BJ (cell line): ENCODE data around the gene PLA2G2A. TPM values are rescaled to one million over a fixed set of nuclear protein-coding genes. Genes with fewer than 3 reads are reported as not detected.
"Not testable (repeated sequence)": the region's sequence is repeated elsewhere in the genome, so short reads cannot be mapped to it uniquely, and the experiment has no call there.

ENCODE experiments used
- CTCF ChIA-PET: fragments of 350-600 bp; formaldehyde crosslinking; extraction: SDS; loops from one replicate; lab custom pipeline; 2021; ENCODE audit warnings: antibody characterized with exemption, inconsistent platforms; lab: Yijun Ruan, JAX
- POLR2A ChIA-PET: fragments of 300-600 bp; sonication (Branson Sonifier 250); formaldehyde crosslinking; extraction: SDS; loops from one replicate; lab custom pipeline; 2021; ENCODE audit warnings: antibody characterized with exemption; lab: Charles Lee
- DNase-seq: peaks from one replicate; pipeline ENCODE4 v3.0.0-alpha.2; 2011; ENCODE audit warnings: low read depth
- H3K27me3 ChIP-seq: 2 replicates; pipeline ENCODE4 v1.6.0; 2011; ENCODE audit warnings: low read length; ENCODE audit not compliant: control insufficient read depth, insufficient read depth
- H3K36me3 ChIP-seq: 2 replicates; pipeline ENCODE4 v1.5.1; 2011; ENCODE audit warnings: low read length; ENCODE audit not compliant: control insufficient read depth, insufficient read depth
- H3K4me3 ChIP-seq: 2 replicates; pipeline ENCODE4 v1.5.1; 2011; ENCODE audit warnings: low read depth, mild to moderate bottlenecking, control low read depth, low read length
- CTCF ChIP-seq: IDR thresholded peaks from 2 replicates; pipeline ENCODE4 v1.5.1; 2011; ENCODE audit warnings: low read depth, mild to moderate bottlenecking, control low read depth, inconsistent platforms, low read length, moderate library complexity; ENCODE audit not compliant: insufficient read depth
- polyA plus RNA-seq: library from polyadenylated mRNA; depleted of rRNA; stranded (reverse); fragments of >200 nt; gene quantifications from 2 replicates; pipeline ENCODE4 v1.2.3, GENCODE V29; 2011

The PLA2G2A gene
- polyA plus RNA-seq, 1 experiment, result not detected

DNA sequence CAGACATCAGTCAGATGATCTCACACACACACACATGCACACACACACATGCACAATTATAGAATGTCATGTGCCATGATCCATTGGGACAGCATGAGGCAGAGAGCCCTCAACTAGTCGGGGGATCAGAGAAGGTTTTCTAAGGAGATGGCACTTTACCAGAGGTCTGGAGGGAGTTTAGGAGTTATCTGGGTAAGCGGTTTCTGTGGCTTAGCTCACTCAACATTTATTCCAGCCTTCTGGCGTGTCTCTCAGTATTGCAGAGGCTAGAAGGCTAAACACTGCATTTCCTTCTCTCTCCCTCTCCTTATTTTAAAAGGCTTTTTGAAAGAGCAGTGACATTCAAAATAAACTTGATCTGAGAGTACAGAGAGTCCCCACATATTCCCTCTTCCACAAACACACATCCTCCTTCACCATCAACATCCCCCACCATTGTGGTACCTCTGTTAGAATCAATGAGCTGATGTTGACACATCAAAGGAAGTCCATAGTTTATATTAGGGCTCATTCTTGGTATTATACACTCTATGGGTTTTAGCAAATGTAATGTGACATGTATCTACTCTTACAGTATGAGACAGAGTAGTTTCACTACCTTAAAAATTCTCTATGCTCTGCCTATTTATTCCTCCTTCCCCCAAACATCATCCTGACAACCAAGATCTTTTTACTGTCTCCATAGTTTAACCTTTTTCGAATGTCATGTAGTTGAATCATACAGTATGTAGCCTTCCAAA lies 9.0 kb upstream of the PLA2G2A start:
- H3K36me3 ChIP-seq, result no peaks in the 10 kb centered on the region
- H3K27me3 ChIP-seq, result peaks cover 4% of the 10 kb centered on the region; the same call in 1 of the 2 replicates
- ChIA-PET POLR2A (no interaction called here), CTCF (interaction anchor here (1.6 kb wide), 1 partner anchor 16 kb away, joined by 3 read pairs; no protein-coding TSS in a partner anchor)
- H3K4me3 ChIP-seq, result no peak overlapping the region
- TF ChIP-seq CTCF, result no peak
- no peak for DNase-seq

DNA sequence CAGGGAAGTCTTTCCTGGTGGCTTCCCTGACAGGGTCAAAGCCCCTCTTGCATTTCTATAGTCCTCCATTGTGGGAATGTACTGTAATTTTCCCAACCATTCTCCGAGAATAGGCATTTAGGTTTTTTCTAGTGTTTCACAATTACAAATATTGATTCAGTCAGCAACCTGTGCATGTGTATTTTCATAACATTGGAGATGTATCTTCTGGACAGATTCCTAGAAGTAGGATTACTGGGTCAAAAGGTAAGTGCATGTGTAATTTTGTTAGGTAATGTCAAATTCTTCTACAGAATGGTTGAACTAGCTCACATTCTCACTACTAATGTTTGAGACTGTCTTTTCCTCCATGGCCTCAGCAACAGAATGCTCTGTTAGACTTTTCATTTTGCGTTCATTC lies 8.3 kb upstream of the PLA2G2A start:
- ChIA-PET CTCF (interaction anchor here (1.6 kb wide), 1 partner anchor 16 kb away, joined by 3 read pairs; no protein-coding TSS in a partner anchor), POLR2A (no interaction called here)
- Histone ChIP-seq H3K36me3 (no peaks in the 10 kb centered on the region), H3K27me3 (peaks cover 4% of the 10 kb centered on the region; the same call in 1 of the 2 replicates), H3K4me3 (no peak overlapping the region)
- TF ChIP-seq CTCF, result no peak
- no peak for DNase-seq

- CTCF ChIA-PET, POLR2A ChIA-PET: not testable (repeated sequence)
Measured at GRCh38 chr1:19984409-19985016, 5.1 kb upstream of the PLA2G2A start.

GRCh38 chr1:19981507-19982312 lies 2.3 kb upstream of the PLA2G2A start:
- no peak for DNase-seq
- TF ChIP-seq CTCF, result no peak
- ChIA-PET CTCF (interaction anchor here (0.9 to 1.1 kb wide), 2 partner anchors 8 to 171 kb away, joined by 3 read pairs; no protein-coding TSS in a partner anchor), POLR2A (no interaction called here)
- Histone ChIP-seq H3K27me3 (no peaks in the 10 kb centered on the region; the same call in 1 of the 2 replicates), H3K36me3 (no peaks in the 10 kb centered on the region), H3K4me3 (no peak overlapping the region)

More at GRCh38 chr1:19984409-19985016, 5.1 kb upstream of the PLA2G2A start:
- not testable (repeated sequence) for DNase-seq, H3K27me3 ChIP-seq, H3K4me3 ChIP-seq, H3K36me3 ChIP-seq

- ChIA-PET CTCF (interaction anchor here (0.6 to 1.1 kb wide), 3 partner anchors 166 to 214 kb away, joined by 3 read pairs; no protein-coding TSS in a partner anchor), POLR2A (no interaction called here)
- Histone ChIP-seq H3K27me3 (no peaks in the 10 kb centered on the region; the same call in 1 of the 2 replicates), H3K36me3 (no peaks in the 10 kb centered on the region), H3K4me3 (no peak overlapping the region)
- no peak for DNase-seq
- TF ChIP-seq CTCF, result no peak
Measured at GRCh38 chr1:19981170-19981506, 1.7 kb upstream of the PLA2G2A start.
